Hepatocyte (in vitro differentiated cells): ENCODE data around the gene CELSR3. TPM values are rescaled to one million over a fixed set of nuclear protein-coding genes. Genes with fewer than 3 reads are reported as not detected.

Experiments used
- DNase-seq: peaks from one replicate; pipeline ENCODE4 v3.0.0-alpha.2; 2016; ENCODE audit warnings: low spot score
- H2AFZ ChIP-seq: fragments of 200-600 bp; sonication (generic); 2 replicates; pipeline ENCODE4 v1.6.0; 2016; ENCODE audit warnings: antibody characterized with exemption, mild to moderate bottlenecking
- H3K27ac ChIP-seq: fragments of 200-600 bp; sonication (generic); 2 replicates; pipeline ENCODE4 v1.5.1; 2016; ENCODE audit warnings: mild to moderate bottlenecking
- H3K27me3 ChIP-seq: fragments of 200-600 bp; sonication (generic); 2 replicates; pipeline ENCODE4 v1.6.1; 2016
- H3K36me3 ChIP-seq: fragments of 200-600 bp; sonication (generic); replicated peaks from 2 replicates; pipeline ENCODE4 v1.5.1; 2016; ENCODE audit warnings: low read depth; ENCODE audit not compliant: insufficient read depth
- H3K4me1 ChIP-seq: fragments of 200-600 bp; sonication (generic); 2 replicates; pipeline ENCODE4 v1.5.1; 2016; ENCODE audit warnings: mild to moderate bottlenecking, moderate library complexity; ENCODE audit not compliant: insufficient read depth
- H3K4me2 ChIP-seq: fragments of 200-600 bp; sonication (generic); 2 replicates; pipeline ENCODE4 v1.6.0; 2016
- H3K4me3 ChIP-seq: fragments of 200-600 bp; sonication (generic); 2 replicates; pipeline ENCODE4 v1.5.1; 2016; ENCODE audit warnings: mild to moderate bottlenecking
- H3K79me2 ChIP-seq: fragments of 200-600 bp; sonication (generic); 2 replicates; pipeline ENCODE4 v1.6.0; 2017; ENCODE audit warnings: mild to moderate bottlenecking
- H3K9me2 ChIP-seq: fragments of 200-600 bp; sonication (generic); replicated peaks from 2 replicates; pipeline ENCODE4 v1.6.0; 2017; ENCODE audit warnings: mild to moderate bottlenecking; ENCODE audit not compliant: insufficient read depth
- H3K9me3 ChIP-seq: fragments of 200-600 bp; sonication (generic); 2 replicates; pipeline ENCODE4 v1.5.1; 2016; ENCODE audit warnings: low read depth, mild to moderate bottlenecking
- H4K20me1 ChIP-seq: fragments of 200-600 bp; sonication (generic); 2 replicates; pipeline ENCODE4 v1.6.0; 2016; ENCODE audit warnings: mild to moderate bottlenecking; ENCODE audit not compliant: insufficient read depth, poor library complexity, severe bottlenecking
- EZH2 ChIP-seq: fragments of 200-600 bp; sonication (generic); IDR thresholded peaks from 2 replicates; pipeline ENCODE4 v1.6.1; 2016; ENCODE audit warnings: antibody characterized with exemption, mild to moderate bottlenecking, borderline replicate concordance
- EZH2phosphoT487 ChIP-seq: fragments of 200-600 bp; sonication (generic); IDR thresholded peaks from one replicate; pipeline ENCODE4 v1.6.1; 2018; ENCODE audit warnings: antibody characterized with exemption, mild to moderate bottlenecking, low read depth, moderate library complexity; ENCODE audit not compliant: unreplicated experiment, severe bottlenecking
- WGBS: methylation state at CpG from one replicate; pipeline ENCODE4 v1.1.6; 2016; ENCODE audit warnings: low lambda C conversion rate; ENCODE audit errors: missing lambda C conversion rate; 5-methylcytosine and 5-hydroxymethylcytosine counted together
- polyA plus RNA-seq: library from polyadenylated mRNA; unstranded; fragments of >200 nt; fragmentation: Nextera tagmentation; extraction: Ambion mirVana; gene quantifications from 2 replicates; pipeline ENCODE4 v1.2.1, GENCODE V29; 2016
- total RNA-seq: library from RNA; depleted of rRNA; stranded (reverse); fragments of >200 nt; gene quantifications from 2 replicates; pipeline ENCODE4 v1.2.3, GENCODE V29; 2014
- TF ChIP-seq, protein P1 (sequence below): fragments of 200-600 bp; sonication (generic); IDR thresholded peaks from 2 replicates; pipeline ENCODE4 v1.5.1; 2016; ENCODE audit warnings: antibody characterized with exemption, mild to moderate bottlenecking; ENCODE audit not compliant: poor library complexity

Gene CELSR3
- total and polyA plus RNA-seq, 2 experiments from 2014 or later = 1.8 to 1.9 TPM

DNA sequence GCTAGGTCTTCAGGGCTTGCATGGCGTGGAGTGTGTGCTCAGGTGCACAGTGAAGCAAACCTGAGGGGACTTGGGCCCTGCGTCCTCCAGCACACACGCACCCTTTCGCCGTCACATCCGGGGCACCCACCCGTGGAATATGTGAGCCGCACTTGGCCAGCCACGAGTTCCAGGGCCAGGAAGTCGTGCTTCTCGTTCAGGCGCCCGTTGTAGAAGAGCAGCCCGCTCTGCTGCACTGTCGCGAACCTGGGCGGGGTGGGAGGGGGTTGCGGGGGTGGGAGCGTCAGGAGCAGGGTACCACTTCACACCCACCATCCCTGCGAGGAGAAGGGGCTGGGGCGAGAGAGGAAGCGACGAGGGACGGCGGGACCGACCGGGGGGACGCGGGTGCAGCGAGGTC, 7.1 kb downstream of the CELSR3 start:
- H3K9me2 ChIP-seq = no peaks in the 10 kb centered on the region
- 50% methylated on average over 14 of the region's 30 CpGs for WGBS
- no peak for TF ChIP-seq EZH2phosphoT487
- no peak for TF ChIP-seq EZH2
- TF ChIP-seq, protein P1, sequence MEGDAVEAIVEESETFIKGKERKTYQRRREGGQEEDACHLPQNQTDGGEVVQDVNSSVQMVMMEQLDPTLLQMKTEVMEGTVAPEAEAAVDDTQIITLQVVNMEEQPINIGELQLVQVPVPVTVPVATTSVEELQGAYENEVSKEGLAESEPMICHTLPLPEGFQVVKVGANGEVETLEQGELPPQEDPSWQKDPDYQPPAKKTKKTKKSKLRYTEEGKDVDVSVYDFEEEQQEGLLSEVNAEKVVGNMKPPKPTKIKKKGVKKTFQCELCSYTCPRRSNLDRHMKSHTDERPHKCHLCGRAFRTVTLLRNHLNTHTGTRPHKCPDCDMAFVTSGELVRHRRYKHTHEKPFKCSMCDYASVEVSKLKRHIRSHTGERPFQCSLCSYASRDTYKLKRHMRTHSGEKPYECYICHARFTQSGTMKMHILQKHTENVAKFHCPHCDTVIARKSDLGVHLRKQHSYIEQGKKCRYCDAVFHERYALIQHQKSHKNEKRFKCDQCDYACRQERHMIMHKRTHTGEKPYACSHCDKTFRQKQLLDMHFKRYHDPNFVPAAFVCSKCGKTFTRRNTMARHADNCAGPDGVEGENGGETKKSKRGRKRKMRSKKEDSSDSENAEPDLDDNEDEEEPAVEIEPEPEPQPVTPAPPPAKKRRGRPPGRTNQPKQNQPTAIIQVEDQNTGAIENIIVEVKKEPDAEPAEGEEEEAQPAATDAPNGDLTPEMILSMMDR = no peak
- peak overlapping the region; percentile 89 for H3K4me2 ChIP-seq
- peak overlapping the region; percentile 51 for H2AFZ ChIP-seq
- no peaks in the 10 kb centered on the region for H4K20me1 ChIP-seq
- H3K4me1 ChIP-seq = no peaks in the 10 kb centered on the region
- H3K9me3 ChIP-seq = no peaks in the 10 kb centered on the region
- H3K4me3 ChIP-seq = no peak overlapping the region
- no peaks in the 10 kb centered on the region for H3K27me3 ChIP-seq
- no peak overlapping the region for H3K27ac ChIP-seq
- H3K36me3 ChIP-seq = no peaks in the 10 kb centered on the region
- no peaks in the 10 kb centered on the region for H3K79me2 ChIP-seq
- DNase-seq = no peak

- no peaks in the 10 kb centered on the region for H3K36me3 ChIP-seq
These were observed 7.6 kb downstream of the CELSR3 start for GRCh38 chr3:48655063-48655462.

GRCh38 chr3:48652923-48653715, 9.6 kb downstream of the CELSR3 start:
- TF ChIP-seq EZH2 = no peak
- TF ChIP-seq, protein P1 = no peak
- no peak for TF ChIP-seq EZH2phosphoT487
- Histone ChIP-seq H3K4me1 (no peaks in the 10 kb centered on the region), H3K36me3 (no peaks in the 10 kb centered on the region), H4K20me1 (no peaks in the 10 kb centered on the region), H3K9me2 (no peaks in the 10 kb centered on the region), H3K79me2 (no peaks in the 10 kb centered on the region), H2AFZ (no peak overlapping the region), H3K27me3 (no peaks in the 10 kb centered on the region), H3K27ac (no peak overlapping the region), H3K9me3 (no peaks in the 10 kb centered on the region), H3K4me2 (no peak overlapping the region), H3K4me3 (no peak overlapping the region)
- WGBS = 96% methylated on average over 15 of the region's 15 CpGs
- DNase-seq = no peak

More at GRCh38 chr3:48655063-48655462, 7.6 kb downstream of the CELSR3 start:
- no peak overlapping the region for H3K4me3 ChIP-seq
- no peaks in the 10 kb centered on the region for H3K4me1 ChIP-seq
- H4K20me1 ChIP-seq = no peaks in the 10 kb centered on the region
- no peaks in the 10 kb centered on the region for H3K9me3 ChIP-seq
- no peak overlapping the region for H3K4me2 ChIP-seq
- 96% methylated on average over 12 of the region's 12 CpGs for WGBS
- H3K9me2 ChIP-seq = no peaks in the 10 kb centered on the region
- no peaks in the 10 kb centered on the region for H3K79me2 ChIP-seq
- TF ChIP-seq EZH2phosphoT487 = no peak
- TF ChIP-seq, protein P1 = no peak
- TF ChIP-seq EZH2 = no peak
- H3K27ac ChIP-seq = no peak overlapping the region
- no peaks in the 10 kb centered on the region for H3K27me3 ChIP-seq
- H2AFZ ChIP-seq = no peak overlapping the region
- DNase-seq = no peak
